GM19023 (cell line): Measurements from ENCODE around the gene FCAMR.

Experiments used
- ATAC-seq: cut with Tn5 transposase; IDR thresholded peaks from one replicate; pipeline ENCODE4 v1.9.1; 2021; ENCODE audit warnings: mild to moderate bottlenecking, moderate library complexity; ENCODE audit not compliant: unreplicated experiment

The FCAMR gene

DNA sequence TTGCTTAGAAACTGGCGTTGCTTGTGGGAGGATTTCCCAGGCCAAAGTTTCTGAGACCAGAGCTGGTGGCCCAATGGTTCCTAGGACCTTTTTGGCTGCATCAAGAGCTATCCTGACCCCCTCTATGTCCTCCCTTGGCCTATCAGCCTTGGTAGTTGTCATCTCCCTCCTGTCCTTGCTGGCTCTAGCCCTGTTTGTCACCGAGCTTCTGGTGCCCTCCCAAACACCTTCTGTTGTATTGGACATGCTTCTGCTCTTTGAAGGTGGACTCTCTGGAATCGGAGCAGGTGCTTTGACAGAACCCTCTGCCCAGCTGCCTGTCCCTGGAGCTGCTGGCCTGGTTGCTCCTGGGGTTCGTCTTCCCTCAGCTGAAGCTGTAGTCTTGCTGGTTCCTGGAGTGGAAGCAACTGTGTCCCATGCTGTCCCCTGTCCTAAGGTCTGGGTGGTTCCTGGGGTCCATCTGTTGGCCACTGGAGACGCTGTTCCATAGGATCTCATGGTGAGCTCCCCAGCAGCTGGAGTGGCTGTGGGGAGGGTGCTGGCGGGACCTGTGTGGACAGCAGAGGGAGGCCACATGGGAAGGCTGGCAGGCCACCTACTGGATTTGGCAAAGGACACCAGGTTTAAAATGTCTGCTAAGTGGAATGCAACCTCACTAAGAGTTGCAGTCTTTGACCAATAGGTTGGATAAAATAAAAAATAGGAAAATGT is 9.4 kb downstream of the FCAMR start:
- ATAC-seq, result no peak

DNA sequence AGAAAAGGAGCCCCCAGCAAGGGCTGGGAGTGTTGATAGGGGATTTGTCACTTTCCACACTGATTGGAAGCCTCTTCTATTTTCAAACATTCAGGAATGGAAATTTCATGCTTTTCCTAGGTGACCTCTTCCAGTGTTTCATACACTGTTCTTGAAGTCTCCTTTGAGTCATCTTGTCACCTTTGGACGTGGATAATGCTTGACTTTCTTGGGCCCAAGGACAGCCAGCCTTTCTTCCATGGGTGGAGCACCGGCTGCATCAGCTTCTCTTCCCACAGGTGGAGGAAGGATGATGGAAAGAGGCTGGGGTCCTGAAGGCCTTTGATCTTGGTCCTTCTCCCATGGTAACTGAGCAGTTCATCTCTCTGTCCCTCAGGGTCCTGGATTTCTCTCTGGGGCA is 12.1 kb downstream of the FCAMR start:
- no peak for ATAC-seq

DNA sequence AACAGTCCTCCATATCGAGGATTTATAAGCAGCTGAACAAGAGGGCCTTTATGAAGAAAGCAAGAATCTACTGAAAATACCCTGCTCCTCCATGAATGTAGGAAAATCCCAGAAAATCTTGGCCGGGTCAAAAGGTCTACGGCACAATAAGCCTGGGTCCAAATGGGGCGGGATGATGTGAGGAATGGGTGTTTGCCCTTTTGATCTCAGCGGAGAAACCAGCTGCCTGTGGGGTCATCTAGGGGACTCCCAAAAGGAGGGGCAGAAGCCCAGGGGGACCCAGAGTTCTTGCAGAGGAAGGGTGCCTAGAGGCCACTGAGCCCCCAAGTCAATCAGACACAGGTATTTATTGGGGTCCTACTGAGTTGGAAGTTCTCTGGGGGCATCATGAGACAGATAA is 12.6 kb downstream of the FCAMR start:
- ATAC-seq, result no peak

DNA sequence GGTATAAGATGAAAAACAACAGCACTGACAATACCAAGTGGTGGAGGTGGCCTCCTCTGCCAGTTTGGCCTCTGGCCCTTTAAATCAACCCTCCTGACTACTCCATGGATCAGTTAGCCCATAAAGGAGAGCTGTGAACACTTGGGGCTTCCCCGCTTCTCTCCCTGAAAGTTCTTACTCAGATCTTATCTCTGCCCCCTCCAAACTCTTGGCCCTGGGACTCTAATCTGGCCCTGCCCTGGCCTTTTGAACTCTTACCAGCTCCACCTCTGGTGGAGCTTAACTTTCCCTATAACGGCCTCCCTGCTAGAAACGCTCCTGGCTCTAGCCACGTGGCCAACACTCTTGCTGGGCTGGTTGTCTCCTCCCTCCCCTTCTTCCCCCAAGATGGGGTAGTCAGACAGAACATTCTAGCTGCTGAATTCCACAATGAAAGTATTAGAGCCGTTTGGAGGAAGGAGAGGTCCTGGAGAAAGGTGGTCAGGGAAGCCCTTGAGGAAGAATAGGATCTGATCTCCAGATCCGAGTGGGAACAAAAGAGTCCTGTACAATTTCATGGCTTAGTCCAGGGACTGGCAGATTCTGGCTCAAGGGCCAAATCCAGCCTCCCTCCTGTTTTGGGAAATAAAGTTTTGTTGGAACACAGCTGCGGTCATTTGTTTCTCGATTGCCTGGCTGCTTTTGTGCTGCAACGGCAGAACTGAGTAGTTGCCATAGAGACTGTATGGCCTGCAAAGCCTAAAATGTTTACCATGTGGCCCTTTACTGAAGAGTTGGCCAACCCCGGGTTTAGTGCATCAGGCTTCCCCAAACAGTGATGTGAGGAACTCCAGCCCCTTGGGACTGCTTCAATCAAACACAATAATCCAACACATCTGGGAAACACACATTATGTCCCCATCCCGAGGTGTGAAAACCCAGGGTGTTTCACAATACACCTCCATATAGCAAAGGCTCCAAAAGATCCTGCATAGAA is 14.5 kb downstream of the FCAMR start:
- ATAC-seq, result peak; percentile 56

DNA sequence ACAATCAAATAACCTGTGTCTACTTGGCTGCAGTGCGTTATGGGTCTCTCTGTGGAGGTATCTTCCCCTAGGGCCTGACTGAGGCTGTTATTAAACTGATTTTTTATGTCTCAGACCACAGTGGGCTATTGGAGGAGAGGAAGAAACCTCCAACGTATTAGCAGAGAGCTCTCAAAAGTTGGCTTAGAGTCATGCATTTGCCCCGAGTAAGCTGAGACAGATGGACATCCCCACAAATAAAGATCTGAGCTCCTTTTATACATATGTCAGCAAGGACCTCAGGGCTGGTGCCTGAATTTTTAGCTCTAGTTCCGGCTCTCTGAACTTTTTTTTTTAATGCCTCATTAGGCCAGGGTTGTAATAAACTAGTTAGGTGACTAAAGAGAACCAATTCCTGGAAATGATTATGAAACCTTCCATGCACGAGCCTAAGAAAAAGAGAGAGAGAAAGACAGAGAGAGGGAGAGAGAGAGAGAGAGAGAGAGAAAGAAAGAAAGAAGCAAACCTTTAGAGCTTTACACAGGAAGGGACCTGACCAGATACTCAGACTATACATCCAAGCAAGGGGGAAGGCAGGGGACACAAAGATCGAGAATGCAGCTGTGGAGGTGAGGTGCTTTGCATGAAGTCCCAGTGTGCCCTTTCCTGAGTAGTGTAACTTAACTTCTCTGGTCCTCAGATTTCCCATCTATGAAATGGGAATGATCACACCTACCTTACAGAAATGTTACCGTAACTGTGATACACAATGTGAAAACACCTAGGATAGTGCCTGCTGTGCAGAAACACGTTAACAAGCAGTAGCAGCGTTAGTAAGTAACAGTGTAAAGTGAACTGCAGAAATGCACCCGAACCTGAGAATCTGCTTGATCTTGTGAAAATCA is 15.6 kb downstream of the FCAMR start:
- ATAC-seq, result no peak

DNA sequence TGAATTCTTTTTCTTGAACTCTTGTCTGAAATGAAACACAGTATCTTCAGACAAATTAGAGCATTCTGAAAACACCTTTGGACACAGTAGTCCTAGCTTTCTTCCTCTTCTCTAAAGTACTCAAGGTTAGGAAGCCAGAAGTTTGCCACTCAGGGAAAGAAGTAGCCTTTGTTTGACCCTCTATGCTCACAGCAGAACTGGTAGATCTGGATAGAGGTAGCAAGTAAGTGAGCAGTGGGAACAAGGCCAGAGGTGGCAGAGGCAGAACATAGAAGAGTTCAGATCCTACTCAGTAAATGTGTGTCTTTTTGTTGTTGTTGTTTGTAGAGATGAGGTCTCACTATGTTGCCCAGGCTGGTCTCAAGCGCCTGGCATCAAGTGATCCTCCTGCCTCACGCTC is 16.6 kb downstream of the FCAMR start:
- ATAC-seq, result no peak

DNA sequence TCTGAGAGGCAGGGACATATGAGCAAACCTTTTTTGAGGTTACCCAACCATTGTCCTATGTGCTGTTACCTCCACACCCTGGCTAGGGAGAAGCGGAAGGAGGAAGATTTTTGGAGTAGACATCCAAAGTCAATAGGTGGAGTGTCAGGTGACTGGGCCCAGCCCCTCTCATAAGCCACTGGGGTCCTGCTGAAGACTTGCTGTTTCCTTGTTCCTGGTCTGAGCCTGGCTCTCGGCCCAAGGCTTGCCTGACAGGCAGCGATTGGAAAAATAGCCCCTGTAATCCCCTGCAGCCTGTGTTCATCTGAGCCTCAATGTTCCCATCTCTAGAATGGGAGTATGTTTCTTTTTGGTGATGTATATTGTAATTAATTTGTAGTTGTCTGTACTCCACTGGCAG is 17.1 kb downstream of the FCAMR start:
- ATAC-seq, result no peak

DNA sequence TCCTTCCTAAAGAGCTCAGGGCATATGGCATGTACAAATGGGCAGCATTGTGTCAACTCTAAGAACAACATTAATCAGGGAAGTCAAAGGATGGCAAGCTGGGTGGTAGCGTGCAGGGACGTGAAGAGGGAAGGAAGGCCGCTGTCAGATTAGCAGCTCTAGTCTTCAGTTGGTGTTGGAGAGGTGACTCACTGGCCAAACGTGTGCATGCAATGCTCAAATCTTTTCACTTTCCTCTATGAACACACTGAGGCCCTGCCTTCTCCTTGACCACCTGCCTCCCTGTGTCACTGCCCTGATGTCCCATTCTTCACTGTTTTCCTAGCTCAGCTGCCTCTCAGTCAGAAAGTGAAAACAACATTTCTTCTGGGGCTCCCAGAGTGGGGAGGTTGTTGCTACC is 18.1 kb downstream of the FCAMR start:
- no peak for ATAC-seq

DNA sequence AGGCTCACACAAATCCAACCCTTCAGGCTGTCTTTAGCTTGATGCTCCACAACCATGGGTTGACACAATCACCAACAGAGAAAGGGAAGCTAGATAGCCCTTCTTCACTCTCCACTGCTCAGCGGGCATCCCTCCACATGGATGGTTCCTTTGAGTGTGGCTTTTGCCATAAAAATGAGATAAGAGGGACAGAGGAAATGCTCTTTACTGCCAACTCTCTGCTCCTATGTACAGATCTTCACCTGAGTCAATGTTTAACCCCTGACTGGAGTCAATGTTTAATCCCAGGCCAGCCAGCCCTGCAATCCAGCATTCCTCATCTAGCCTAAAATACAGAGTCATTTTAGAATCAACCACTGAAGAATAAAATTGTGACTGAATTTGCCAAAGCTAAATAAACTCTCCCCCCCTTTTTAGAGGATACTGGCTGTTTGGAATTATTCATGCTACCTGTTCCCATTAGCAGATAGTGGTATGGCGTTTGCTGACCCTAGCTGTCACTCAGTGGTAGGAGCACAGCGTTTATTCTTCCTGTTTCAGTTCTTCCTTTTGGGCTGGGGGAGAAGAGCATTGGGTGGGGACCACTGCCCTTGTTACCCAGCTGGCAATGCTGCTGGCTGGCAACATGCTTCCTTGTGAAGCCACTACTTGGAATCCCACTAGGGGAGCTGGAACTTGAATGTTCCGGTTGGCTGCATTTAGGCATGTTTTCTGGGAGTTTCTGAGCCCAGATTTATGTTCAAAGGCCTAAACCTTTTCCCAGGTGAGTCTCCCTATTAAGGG is 18.8 kb downstream of the FCAMR start:
- no peak for ATAC-seq

DNA sequence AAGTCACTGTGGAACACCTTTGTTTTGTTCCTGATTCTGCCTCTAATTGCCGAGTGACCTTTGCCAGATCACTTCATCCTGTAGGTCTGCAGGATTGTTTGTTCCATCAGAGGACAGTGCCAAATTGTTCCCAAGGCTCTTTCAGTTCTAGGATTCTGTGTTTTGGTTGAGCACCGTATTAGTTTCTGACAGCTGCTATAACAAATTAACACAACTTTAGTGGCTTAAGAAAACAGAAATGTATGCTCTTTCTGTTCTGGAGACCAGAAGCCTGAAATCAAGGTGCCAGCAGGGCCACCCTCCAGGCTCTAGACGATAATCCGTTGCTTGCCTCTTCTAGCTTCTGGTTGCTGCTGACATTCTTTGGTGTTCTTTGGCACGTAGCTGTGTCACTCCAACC is 20.6 kb downstream of the FCAMR start:
- no peak for ATAC-seq

DNA sequence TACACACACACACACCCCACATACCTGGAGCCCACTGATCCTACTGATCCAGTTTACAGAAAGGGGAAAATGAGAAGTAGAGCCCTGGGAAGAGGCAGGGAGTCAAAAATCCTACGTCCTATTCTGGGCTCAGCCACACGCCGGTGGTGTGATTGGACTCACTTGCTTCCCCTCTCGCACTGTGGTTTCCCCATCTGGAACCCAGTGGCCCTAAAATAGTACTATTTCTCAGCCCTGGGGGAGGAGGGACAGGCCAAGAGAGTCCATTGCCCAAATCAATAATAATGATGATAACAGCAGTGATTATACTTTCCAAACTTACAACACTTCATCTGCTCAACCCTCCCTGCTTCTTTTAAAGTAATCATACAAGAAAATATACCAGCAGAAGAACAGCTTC is 21.1 kb downstream of the FCAMR start:
- no peak for ATAC-seq

DNA sequence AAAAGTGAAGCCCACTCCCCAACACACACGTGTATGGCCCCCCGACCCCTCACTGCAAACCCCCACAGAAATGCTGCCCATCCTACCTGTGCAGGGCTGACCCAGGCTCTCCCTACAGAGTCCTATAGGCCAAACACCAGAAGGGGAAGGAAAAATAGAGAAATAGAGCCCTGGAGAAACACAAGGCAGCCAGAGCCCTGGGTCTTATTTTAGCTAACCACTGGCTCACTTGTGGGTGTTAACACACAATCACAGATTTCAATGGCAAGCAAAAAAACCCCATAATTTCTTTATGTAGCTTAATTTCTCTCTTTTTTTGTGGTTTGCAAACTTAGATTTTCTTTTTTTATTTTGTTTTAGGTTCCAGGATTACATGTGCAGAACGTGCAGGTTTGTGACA is 23.0 kb downstream of the FCAMR start:
- ATAC-seq, result no peak

DNA sequence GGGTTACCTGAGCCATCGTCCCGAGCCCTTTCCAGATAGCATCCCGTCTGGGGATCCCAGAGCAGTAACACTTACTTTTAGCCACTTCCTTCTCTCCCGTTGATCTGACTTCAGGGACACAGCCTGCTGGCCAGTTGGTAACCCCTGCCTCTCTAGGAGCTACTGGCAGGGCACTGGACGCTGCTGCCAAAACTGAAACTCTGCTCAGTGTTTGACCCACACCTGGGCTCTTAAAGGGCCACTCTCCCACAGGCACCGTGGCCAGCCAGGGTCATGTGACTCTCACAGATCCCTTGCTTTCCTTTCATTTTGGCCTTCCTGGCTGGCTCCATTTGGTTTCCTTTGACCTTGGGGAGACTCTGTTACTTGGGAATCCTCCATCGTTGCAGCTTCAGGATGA is 24.0 kb downstream of the FCAMR start, which contains the start of gene PIGR:
Gene PIGR (minus strand): TSS at position 206 of the 400 bp plus-strand sequence. CDS start 5,935 bp downstream, outside the sequence.
- ATAC-seq, result no peak

DNA sequence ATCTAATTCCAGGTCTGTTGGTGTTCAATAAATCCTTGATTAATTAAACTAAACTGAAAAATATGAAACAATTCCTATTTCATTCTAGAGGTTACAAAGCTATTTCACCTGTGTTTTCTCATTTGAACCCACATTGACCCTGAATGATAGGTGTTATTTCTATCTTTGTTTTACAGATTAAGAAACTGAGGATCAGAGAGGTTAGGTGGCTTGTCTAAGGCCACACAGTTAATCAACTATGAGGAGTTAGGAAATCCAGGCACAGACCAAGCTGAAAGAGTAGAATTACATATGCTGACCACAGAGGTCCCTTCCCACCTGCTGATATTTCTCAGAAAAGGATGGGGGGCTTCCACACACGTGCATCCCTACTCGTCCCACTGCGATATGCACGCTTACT is 24.5 kb downstream of the FCAMR start:
- ATAC-seq, result no peak

DNA sequence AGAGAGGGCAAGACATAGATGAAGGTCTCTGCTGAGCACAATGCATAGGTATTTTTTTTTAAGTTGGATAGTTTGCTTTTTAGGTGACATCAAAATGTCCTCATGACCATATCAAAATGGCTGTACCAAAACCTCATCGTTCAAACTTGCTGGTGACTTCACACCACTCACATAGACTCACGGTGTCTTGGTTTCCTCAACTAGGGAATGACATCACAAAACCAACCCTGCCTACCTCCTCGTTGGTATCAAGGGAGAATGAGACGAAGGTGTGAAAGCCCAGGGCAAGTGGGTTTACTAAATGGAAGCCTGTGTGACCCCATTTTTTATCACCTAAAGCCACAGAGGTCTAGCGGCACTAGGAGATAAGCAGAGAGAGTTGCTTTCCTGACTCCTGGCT is 25.6 kb downstream of the FCAMR start:
- ATAC-seq, result no peak

DNA sequence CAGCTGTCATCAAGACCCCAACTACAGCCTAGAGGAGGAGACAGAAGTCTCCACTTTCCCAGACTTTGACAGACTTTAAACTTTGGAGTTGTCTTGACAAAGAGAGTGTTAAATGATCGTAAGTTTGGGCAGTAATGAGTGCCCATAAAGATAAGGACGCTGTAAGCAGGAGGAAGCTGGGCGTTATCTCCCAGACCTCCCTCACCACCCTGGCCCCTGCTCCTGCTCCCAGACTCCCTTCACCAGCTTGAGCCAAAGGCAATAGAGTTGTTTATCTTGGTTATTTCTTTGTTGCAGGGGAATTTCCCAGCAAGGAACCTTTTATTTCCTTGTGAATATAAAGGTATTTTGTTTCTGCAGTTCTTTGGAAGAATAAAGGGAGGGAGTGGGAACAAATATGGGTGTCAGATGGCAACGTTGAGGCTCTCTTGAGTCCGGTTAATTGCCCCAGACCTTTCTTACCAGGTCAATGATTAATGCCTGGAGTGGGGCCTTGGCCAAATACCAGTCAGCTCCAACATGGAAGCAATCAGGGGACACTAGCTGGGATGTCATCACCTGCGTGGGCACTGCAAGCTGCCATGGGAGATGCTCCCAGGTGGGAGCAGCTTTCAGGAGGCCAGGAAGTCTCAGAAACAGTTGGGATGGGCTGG is 28.4 kb downstream of the FCAMR start:
- no peak for ATAC-seq

DNA sequence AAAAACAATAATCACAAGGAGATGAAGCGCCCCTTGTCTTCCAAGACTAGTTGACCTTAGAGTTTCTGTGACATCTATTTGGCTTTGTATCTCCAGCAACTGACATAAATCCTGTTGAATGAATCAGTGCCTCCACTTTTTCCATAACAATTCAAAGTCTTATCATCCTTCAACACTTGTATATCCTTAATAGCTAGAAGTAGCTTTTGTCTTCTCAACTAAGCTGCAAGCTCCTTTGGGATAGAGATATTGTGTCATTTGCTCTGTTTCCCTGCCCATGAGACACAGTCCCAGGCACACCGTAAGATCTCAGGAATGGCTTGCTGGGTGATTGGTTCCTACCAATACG is 29.7 kb downstream of the FCAMR start:
- ATAC-seq, result no peak

DNA sequence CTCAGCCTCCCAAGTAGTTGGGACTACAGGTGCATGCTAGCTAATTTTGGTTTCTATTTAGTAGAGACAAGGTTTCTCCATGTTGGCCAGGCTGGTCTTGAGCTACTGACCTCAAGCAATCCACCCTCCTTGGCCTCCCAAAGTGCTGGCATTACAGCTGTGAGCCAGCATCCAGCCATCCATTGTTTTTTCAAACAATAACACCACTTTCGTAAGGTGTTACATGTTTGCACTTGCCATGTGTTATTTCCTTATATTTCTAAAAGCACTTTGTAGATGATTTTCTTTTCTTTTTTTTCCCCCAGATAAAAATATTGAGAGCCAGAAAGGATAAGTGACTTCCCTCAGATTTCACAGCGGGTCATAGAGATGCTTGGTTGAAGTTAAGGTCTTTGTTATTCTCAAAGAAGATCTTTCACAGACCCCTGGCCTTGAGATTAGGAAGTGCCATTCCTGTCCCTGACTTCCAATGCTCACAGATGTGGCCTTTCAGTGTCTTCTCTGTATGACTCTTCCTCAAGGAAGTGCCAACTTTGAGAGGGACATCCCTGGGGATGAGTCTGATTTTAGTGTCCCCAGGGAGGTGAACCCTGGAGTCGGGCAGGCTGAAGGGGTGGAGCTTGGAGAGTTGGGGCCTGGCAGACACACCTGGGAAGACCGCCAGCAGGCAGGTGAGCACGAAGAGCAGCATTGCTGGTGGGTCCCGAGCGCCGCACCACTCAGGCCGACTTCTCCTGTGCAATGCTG is 30.2 kb downstream of the FCAMR start:
- ATAC-seq, result no peak

DNA sequence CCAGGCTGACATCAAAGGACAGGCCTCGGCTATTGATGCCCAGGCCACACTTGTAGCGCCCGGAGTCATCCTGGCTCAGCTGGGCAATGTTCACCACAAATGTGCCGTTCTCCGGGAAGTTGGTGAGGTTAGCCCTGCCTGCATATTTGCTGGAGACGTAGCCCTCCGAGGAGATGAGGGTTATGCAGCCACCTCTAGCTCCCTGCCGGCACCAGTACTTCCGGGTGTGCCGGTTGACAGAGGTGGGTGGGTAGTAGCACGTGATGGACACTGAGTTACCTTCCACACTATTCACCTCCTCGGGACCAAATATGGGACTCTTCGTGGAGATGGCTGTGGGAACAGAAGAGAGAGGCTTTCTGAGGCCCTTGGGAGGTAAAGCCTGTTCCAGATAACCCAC is 31.1 kb downstream of the FCAMR start:
- no peak for ATAC-seq
